NCI-H524 (cell line): Measurements from ENCODE around the gene ZRANB1.
A peak's percentile ranks its signal among the peaks of the same experiment; 100 is the strongest.

ENCODE experiments used
- DNase-seq, 2 experiments: peaks; one replicate each; lab custom pipeline; 2025; lab: John Stamatoyannopoulos, UW

Gene ZRANB1

GRCh38 chr10:125005312-125006187 is 63.6 kb downstream of the ZRANB1 start:
- DNase-seq, result no peak

GRCh38 chr10:125006188-125006680 is 64.3 kb downstream of the ZRANB1 start:
- no peak for DNase-seq

- no peak for DNase-seq
These were observed 65.1 kb downstream of the ZRANB1 start for GRCh38 chr10:125006921-125007426.

DNA sequence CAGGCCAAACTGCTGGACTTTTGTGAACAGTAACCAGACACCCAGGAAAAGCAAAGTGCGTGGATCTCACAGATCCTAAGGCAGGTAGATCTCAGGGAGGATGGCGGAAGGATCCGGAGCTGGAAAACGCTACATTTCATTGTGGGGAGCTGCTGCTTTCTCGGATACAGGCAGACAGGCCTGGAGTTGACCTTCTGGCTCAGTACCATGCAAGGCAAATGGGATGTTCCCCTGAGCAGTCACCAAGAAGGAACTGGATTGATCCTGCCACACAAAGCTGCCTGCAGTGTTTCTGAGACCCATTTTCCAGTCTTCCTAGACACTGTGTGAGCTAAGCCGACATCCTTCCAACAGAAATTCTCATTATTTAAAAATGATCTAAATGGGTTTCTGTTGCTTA is 65.5 kb downstream of the ZRANB1 start:
- DNase-seq, result no peak

DNA sequence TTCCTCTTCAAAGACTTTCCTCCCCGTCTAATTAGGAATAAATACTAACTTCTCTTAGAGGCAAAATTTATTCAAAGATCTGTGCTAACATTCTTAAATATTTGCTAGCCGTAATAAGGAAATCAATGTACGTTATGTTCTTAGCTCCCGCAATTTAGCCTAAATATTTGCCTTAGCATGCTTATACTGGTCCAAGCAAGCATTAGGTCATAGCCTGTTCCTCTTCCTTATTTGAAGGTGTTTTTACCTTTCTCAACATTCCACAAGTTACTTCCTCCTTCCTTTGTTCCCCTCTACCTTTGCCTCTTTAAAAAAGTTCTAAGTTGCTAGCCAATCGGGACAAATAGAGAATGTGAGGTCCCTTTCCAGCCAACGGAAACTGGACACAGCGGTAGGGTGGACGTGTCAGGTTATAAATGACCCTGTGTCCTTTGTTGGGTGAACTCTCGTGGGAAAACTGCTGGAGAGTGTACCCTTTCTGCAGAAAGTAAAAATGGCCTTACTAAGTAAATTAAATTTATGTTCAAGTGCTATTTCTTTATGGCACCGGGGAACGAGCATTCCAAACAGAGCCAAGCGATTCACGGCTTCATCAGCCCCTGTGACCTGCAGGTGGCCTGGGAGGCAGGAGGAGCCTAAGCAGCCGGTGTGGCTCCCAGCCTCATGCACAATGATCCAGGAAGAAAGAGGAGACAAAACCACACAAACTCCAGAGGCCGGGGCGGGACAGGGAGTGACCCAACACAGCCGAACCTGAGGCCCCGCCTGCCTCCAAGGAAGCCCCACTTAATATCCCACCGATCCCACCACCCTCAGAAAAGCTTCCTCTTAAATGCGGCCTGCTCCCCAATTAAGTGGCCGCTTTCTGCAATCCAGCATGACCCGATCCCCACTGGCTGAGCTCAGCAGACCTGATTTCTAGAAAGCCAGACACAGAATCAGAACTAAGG is 67.0 kb downstream of the ZRANB1 start:
- DNase-seq, result no peak

DNA sequence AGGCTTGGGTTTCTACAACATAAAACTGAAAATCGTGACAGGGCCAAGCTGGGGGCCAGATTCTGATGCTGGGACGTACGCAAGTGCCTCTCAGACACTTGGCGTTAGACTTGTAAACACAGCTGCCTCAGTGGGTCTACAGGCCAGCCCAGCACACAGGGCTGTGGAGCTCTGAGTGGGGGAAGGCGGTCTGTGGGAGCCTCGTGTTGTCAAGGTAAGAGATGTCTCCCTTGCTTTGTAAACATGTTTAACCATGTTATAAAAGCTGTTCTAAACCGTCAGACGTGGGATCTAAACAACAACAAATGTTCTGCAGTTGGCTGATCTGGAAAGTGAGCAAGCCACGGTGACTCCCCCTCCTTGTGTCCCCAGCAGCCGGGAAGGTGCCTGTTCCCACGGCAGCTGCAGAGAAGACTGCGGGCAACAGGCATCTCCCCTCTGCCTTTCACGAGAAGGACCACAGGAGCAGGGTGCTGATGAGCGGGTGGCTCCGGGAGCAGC is 67.8 kb downstream of the ZRANB1 start:
- no peak for DNase-seq

- DNase-seq, result no peak
These were observed 68.4 kb downstream of the ZRANB1 start for GRCh38 chr10:125010362-125010761.

GRCh38 chr10:125011171-125011925 is 69.4 kb downstream of the ZRANB1 start:
- DNase-seq, result no peak

DNA sequence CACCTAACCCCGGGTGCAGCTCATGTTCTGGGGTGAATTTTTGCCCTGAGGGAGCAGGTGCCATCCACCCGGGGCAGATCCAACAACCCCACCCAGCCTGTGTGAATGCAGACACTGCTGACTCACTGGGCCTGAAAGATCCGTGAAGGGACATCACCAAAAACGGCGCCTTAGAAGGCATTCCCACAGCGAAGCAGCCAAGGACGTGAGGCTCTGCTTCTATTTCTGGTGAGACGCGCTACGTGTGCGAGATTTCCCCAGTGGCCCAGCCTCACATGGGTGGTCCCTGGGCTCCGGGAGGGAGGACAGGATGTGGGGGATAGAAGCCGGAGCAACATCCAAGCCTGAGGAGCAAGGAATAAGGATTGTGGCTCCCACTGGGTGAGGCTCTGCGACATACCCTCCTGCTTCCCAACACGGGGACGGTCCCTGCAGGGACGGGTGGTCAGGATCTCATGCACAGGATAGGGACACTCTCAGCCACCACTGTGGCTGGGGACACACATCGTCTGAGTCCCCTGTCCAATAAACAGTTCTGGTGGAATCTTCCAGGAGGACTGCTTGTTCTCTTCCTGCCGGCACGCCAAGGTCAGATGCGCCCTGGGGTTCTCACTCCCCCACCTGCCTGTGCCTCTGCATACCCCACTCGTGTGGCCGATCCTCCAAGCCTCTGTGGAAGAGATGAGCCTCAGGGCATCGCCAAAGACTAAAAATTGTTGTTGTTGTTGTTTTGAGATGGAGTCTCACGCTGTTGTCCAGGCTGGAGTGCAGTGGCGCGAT is 70.2 kb downstream of the ZRANB1 start:
- no peak for DNase-seq

DNA sequence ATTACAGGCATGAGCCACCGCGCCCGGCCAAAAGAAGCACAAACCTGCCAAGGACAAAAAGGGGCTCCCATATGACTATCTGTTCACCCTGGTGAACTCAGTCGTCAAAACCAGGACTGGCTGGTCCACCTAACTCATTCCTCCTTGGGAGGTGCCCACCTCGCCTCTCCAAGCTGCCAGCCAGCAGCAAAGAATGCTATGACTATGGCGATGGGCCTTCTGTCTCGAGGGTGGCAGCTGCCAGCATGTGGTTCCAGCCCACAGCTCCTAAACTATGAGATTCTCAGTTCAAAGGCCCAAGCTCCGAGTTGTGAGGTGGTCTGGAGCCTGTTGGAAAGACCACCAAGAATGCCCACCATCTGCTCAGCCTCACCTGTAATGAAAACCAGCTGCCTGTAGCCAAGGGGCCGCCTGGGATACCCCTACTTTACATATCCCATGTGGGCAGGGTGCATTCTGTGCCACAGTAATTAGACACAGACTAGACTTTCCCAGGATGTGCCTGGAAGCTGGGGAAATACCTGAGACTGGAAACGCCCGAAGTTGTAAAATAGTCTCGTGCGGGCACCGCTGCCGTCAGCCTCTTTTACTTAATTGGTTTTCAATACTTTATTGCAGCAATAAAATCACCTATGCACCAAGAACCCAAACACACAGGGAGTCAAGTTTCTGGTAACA is 71.1 kb downstream of the ZRANB1 start:
- no peak for DNase-seq

- DNase-seq, result no peak
These were observed 71.6 kb downstream of the ZRANB1 start for GRCh38 chr10:125013529-125013872.

DNA sequence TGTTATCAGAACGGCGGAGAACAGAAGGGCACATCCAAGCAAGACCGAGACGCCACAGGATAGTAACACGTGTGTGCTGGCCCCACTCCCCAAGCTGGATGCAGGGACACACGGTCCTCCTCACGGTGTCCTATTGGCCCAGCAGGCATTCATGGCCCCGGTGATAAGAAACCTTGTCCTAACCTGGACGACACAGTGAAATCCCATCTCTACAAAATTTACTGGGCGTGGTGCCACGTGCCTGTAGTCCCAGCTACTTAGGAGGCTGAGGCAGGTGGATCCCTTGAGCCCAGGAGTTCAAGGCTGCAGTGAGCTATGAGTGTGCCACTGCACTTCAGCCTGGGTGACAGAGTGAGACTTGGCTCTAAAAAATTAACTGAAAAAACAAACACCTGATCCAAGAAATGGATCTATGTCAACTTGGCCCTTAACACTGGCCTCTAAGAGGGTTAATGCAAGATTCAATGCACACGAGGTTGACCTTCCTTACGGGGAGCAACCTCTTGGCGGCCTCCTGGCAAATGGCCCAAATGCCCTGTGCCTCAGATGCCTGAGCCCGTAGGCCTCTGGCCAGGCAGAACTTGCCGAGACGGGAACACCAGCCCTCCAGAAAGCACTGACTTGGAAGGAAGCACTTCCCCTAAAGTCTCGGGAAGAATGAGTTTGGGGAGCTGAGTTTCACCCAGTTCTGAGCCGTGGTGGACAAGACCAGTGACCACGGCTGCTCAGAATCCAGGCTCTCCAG is 72.3 kb downstream of the ZRANB1 start:
- no peak for DNase-seq

DNA sequence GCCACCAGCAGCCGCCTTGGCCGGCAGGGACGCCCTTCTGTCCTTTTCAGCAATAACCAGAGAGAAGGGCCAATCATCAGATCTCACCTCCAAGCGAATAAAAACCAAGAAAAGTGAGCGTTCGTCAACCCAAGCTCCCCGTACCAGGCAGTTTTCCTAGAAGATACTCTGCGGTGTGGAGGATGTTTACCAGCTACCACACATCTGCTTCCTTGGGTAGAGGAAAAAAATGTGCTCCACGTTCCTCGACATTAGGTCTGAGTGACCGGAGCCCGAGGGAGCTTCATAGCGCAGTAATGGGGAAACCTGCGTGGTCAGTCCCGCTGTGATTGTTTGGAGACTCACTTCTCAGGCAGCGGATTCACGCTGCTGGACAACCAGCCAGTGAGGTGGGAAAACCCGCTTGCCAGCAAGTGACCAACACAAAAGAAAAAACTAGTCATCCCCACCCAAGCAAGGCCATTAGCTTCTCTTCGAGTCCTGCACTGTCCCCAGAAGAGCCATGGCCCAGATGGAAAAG is 73.0 kb downstream of the ZRANB1 start:
- no peak for DNase-seq

- no peak for DNase-seq
These were observed 73.5 kb downstream of the ZRANB1 start for GRCh38 chr10:125015356-125015944.

- DNase-seq, result no peak
These were observed 74.2 kb downstream of the ZRANB1 start for GRCh38 chr10:125016123-125016522.

DNA sequence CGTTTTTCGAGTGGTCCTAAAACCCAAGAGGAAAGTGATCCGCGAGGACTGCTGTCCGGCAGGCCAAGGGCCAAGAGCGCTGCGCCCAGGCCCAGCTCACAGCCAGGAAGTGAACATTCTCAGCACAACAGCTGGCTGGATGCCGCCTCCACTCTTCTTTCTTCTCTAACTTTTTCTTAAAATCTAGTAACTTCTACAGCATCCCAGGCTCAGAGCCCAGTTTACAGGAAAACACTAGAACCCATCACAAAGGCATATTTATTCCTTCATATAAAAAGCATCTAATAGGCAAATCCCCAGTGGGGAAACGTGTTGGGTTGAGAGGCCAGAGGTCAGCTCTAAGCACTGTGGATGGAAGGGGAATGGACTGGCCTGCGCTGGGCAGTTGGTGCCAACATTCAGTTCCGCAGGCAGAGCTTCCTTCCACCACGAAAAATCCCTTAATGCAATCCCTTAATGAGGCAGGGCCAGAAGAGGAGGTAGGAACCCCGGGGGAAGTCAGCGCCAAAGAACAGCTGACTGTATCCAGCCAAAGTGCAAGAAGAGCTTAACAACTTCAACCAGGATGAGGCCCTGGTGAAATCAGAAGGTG is 74.8 kb downstream of the ZRANB1 start:
- no peak for DNase-seq

- peak; percentile 13 to 57 for DNase-seq
These were observed 75.8 kb downstream of the ZRANB1 start for GRCh38 chr10:125017547-125018298.
